Dedifferentiated amniotic fluid mesenchymal stem cell (primary cell): ENCODE data around the gene HSD17B2.
"Not testable (repeated sequence)": the region's sequence is repeated elsewhere in the genome, so short reads cannot be mapped to it uniquely, and the experiment has no call there.

Source experiments
- DNase-seq: peaks from one replicate; pipeline ENCODE4 v3.0.0-alpha.2; 2016; ENCODE audit errors: extremely low spot score

Gene HSD17B2

DNA sequence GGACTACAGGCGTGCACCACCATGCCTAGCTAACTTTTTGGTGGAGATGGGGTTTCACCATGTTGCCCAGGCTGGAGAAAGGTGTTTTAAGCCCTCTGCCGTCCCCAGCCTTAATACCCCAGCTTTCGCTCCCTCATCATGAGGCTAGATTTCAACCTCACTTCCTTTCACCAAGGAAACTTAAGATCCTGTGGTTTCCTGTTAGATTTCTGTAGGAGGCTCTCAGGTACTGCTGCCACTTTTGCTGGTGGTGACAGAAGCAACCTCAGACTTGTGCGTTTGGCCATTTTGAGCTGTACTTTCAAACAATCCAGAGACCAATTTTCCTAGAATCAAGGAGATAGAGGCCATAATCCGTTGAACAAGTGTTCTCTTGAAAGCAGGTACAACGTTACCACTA is 98.7 kb downstream of the HSD17B2 start:
- DNase-seq, result no peak

DNA sequence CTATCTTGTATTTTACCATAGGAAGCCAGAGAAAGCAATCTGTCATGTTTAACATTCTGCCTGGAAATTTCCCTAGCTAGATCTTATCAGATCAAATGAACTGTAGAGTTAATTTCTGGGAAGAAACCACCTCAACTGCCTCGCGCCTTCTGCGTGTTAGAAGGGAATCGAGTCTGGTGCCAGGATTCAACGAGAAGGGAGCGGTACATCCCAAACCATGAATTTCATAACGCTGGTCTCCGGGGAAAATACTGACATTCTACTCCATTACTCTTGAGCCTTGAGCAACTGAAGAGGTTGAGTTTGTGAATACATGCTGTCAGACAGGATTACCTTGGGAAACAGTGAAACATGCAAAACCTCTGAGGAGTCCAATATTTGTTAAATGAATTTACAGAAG is 99.8 kb downstream of the HSD17B2 start:
- no peak for DNase-seq

DNA sequence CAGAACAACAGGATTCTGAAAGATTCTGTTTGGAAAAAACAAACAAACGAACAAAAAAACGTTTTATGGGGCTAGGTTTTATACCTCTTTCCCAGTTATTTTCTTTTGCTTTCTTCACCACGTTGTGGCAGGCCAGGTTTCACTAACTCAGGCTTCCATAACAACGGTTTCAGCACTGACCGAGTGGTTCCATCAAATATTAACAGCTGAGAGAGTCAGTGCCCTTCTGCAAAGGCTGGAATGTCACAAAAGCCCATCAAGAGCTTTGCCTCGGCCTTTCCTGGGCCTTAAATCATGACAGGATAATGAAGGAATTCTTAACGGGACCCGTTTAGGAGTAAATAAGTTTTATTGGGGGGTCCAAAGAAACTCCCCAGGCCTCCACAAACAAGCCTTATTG is 100.8 kb downstream of the HSD17B2 start:
- no peak for DNase-seq

DNA sequence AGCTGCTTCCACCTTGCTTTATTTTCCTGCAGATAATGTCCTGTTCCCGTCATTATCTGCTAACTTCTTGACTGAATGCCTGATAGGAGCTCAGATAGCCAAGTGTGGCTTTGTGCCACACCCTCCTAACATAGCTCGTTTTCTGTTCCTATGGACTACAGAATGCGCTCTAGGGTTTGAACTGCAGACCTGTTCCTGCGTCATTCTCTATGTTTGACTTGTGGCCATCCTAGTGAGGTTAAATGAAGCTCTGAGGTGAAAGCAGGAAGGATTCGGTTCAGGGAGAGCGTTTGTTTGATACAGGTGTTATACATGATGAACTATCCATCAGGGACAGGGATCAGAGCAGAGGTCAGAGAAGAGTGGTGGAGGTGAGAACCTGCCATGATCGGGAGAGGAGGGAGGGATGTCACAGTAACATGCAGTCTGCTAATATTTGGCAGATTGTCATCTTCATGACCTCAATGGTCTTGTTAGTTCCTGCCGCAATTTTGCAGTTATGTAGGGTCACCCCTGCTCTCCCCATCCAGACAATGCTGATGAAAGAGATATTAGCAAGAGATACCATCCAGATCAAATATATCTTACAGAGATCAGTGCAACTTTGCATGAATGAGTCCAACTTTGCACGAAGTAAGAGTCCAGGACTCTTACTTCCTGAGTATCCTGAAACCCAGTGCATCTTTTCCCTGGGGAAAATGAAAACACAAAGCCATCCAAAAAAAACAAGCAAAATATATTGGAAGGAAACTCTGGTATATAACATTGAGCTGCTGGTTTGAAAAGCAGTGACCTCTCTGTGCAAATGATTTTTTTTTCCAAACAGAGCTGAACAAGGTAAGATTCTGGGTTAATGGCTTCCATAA is 102.1 kb downstream of the HSD17B2 start:
- no peak for DNase-seq

DNA sequence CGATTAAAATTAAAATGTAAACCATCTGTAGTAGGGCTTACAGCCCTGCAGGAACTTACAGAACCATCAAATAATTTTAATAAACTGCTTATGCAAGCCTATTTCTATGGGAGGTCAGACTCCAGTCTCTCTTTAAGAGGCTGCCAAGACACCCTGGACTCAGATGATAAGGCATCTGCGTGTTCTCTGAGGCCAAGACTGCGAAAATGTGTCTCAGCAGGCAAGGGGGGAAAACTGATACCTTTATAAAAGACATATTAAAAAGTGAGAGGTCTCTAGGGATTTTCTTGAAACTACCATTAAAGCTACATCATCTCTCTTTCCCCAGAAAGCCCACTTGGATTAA is 102.7 kb downstream of the HSD17B2 start:
- no peak for DNase-seq

DNA sequence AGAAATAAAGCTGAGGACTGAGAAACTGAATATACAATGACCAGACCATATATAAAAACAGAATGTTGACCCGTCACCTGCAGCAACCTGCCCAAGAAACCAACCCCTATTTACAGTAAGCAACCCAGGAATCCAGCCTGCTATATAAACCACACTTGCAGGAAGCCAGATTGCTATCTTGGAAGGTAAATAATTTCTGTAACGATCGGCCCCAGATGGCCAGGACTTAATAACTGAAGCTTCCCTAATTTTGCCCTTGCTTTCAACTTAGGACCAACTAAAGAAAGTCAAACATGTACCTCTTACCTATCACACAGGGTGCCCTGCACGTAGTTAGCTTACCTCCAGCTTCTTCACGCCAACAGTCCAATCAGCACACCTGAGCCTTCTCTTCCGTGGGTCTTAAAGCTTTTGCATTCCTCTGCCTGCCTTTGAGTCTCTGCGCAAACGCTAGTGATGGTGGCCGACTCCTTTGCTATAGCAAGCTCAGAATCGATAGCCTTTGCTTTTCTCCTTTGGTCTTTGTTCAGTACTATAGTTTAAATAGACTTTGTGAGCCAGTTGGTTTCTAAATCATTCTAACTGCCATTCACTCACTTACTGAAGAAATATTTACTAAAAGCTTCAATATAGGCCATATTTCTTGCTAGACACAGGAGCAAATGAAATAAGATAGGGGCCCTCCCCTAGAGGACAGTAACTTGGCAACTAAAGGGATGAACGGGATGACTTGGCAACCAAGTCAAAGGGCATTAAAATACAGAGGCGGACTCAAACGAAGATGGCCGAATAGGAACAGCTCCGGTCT is 103.6 kb downstream of the HSD17B2 start:
- no peak for DNase-seq

DNA sequence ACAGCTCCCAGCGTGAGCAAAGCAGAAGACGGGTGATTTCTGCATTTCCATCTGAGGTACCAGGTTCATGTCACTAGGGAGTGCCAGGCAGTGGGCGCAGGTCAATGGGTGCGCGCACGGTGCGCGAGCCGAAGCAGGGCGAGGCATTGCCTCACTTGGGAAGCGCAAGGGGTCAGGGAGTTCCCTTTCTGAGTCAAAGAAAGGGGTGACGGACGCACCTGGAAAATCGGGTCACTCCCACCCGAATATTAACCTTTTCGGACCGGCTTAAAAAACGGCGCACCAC is 104.2 kb downstream of the HSD17B2 start:
- not testable (repeated sequence) for DNase-seq

DNA sequence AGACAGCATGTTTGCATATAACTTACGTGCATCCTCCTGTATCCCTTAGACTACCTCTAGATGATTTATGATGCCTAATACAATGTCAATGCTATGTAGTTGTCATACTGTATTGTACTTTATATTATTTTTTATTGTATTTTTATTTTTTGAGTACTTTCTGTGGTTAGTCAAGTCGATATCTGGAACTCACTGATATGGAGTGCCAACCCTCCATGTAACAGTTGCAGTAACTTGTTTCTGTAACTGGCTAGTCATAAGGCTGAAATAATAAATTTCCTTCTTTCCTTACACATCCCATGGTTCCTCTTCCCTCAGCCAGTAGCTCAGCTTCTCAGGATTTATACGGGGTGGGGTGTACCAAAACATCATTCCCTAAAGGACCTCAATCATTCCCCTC is 111.5 kb downstream of the HSD17B2 start:
- DNase-seq, result no peak

DNA sequence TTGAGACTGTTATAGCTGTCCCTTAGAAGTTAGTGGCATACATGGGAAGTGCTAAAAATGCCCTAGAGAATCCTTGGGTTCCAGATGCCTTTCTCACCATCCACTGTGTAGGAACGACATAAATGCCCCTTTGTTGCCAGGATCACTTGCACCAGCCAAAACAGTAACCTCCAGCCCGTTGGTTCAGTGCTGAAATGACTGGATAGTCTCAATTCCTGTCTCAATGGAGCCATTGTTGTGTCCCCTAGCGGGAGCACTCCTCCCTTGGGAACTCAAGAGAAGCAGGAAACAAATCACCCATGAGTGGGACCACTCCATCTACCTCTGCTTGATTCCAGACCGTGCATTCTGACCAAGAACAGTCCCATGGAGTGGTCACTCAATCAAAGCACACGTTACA is 111.9 kb downstream of the HSD17B2 start:
- DNase-seq, result no peak

DNA sequence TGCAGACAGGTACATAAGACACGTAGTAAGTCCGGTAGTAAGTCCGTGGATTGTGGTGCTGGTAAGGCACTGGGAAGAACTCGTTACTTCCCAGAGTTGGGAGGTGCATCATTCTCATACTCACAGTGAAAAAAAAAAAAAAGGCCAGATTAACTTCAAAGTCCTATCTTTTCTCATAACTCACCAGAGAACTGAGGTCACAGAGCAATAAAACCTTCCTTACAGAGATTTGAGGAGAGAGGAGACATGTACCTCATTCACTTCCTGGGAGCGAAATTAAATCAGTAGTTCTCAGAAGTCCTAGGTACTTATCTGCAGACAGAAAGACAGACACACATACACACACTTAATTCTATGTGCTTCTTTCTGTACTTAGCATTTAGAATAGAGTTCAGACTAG is 112.5 kb downstream of the HSD17B2 start:
- no peak for DNase-seq
